Liver (tissue), 9 donors: Measurements from ENCODE around the gene CLCN1. TPM values are rescaled to one million over a fixed set of nuclear protein-coding genes. Genes with fewer than 3 reads are reported as not detected.

Experiments used
- DNase-seq: peaks from one replicate; pipeline ENCODE4 v3.0.0-alpha.2; 2017; ENCODE audit warnings: low spot score
- H3K27ac ChIP-seq, 2 donors: one replicate each; pipeline ENCODE4 v1.7.0; 2013; ENCODE audit warnings: inconsistent platforms in 2 of 2, low read length in 2 of 2, control low read depth in 1 of 2, low read depth in 1 of 2, mild to moderate bottlenecking in 1 of 2
- H3K27me3 ChIP-seq, 4 donors: one replicate each; pipeline versions ENCODE4 v1.6.1 to v1.7.0; 2013; ENCODE audit warnings: low read length in 3 of 4, inconsistent platforms in 1 of 4, mild to moderate bottlenecking in 1 of 4, moderate library complexity in 1 of 4; ENCODE audit not compliant: control insufficient read depth in 4 of 4, insufficient read depth in 4 of 4
- H3K36me3 ChIP-seq, 4 donors: one replicate each; pipeline versions ENCODE4 v1.6.1 to v1.7.0; 2013; ENCODE audit warnings: low read length in 3 of 4, mild to moderate bottlenecking in 3 of 4, low read depth in 1 of 4, moderate library complexity in 1 of 4; ENCODE audit not compliant: control insufficient read depth in 4 of 4, insufficient read depth in 3 of 4
- H3K4me1 ChIP-seq, 4 donors: one replicate each; pipeline versions ENCODE4 v1.6.1 to v1.7.0; 2013; ENCODE audit warnings: low read length in 3 of 4, mild to moderate bottlenecking in 3 of 4, moderate library complexity in 1 of 4; ENCODE audit not compliant: control insufficient read depth in 4 of 4, insufficient read depth in 4 of 4
- H3K4me3 ChIP-seq, 3 donors: one replicate each; pipeline versions ENCODE4 v1.6.1 to v1.7.0; 2013; ENCODE audit warnings: low read length in 3 of 3, control low read depth in 1 of 3, low read depth in 1 of 3, mild to moderate bottlenecking in 1 of 3
- H3K9ac ChIP-seq, 2 donors: one replicate each; pipeline ENCODE4 v1.7.0; 2013; ENCODE audit warnings: low read length in 2 of 2, mild to moderate bottlenecking in 2 of 2, moderate library complexity in 2 of 2, control low read depth in 1 of 2, low read depth in 1 of 2
- H3K9me3 ChIP-seq, 4 donors: one replicate each; pipeline versions ENCODE4 v1.6.1 to v1.7.0; 2013; ENCODE audit warnings: low read length in 3 of 4; ENCODE audit not compliant: control insufficient read depth in 4 of 4
- EGR1 ChIP-seq, 2 donors: IDR thresholded peaks; 2 replicates each; pipeline ENCODE4 v1.6.1; 2016 to 2018; ENCODE audit warnings: antibody characterized with exemption in 2 of 2, low read depth in 2 of 2
- FOXA1 ChIP-seq: IDR thresholded peaks from 2 replicates; pipeline ENCODE4 v1.6.1; 2016; ENCODE audit warnings: antibody characterized with exemption
- FOXA2 ChIP-seq: IDR thresholded peaks from 2 replicates; pipeline ENCODE4 v1.6.1; 2016; ENCODE audit warnings: antibody characterized with exemption
- GABPA ChIP-seq, 2 donors: IDR thresholded peaks in 1 of 2; conservative IDR thresholded peaks in 1 of 2; 2 replicates each; pipeline ENCODE4 v1.6.1; 2016; ENCODE audit warnings: antibody characterized with exemption in 2 of 2, mild to moderate bottlenecking in 1 of 2, moderate library complexity in 1 of 2
- HNF4A ChIP-seq, 2 donors: conservative IDR thresholded peaks; 2 replicates each; pipeline ENCODE4 v1.6.1; 2016; ENCODE audit warnings: antibody characterized with exemption in 2 of 2, mild to moderate bottlenecking in 2 of 2
- MAX ChIP-seq: IDR thresholded peaks from 2 replicates; pipeline ENCODE4 v1.6.1; 2016; ENCODE audit warnings: antibody characterized with exemption
- RAD21 ChIP-seq, 2 donors: IDR thresholded peaks; 2 replicates each; pipeline ENCODE4 v1.6.1; 2016; ENCODE audit warnings: antibody characterized with exemption in 2 of 2, mild to moderate bottlenecking in 2 of 2
- TAF1 ChIP-seq: conservative IDR thresholded peaks from 2 replicates; pipeline ENCODE4 v1.6.1; 2016; ENCODE audit warnings: antibody characterized with exemption, mild to moderate bottlenecking
- WGBS: extraction: QIAGEN DNeasy Blood & Tissue Kit; methylation state at CpG from one replicate; pipeline ENCODE4 v1.1.7; 2013; 5-methylcytosine and 5-hydroxymethylcytosine counted together
- polyA plus RNA-seq, 2 donors: library from polyadenylated mRNA; stranded (reverse) in 1 of 2; unstranded in 1 of 2; fragments of 200-250 nt in 1 of 2; fragments of >200 nt in 1 of 2; fragmentation: Nextera tagmentation in 1 of 2; extraction: Ambion mirVana in 1 of 2; gene quantifications; one replicate each; pipeline versions ENCODE4 v1.2.1 to v1.2.3, GENCODE V29; 2013 to 2015
- total RNA-seq, 2 donors: library from RNA; depleted of rRNA; stranded (reverse); fragments of >200 nt; gene quantifications; one replicate each; pipeline ENCODE4 v1.2.3, GENCODE V29; 2014
- TF ChIP-seq, protein P1 (sequence below): IDR thresholded peaks from 2 replicates; pipeline ENCODE4 v1.6.1; 2016; ENCODE audit warnings: antibody characterized with exemption
- TF ChIP-seq, protein P2 (sequence below): fragments of 150-350 bp; IDR thresholded peaks from 2 replicates; pipeline ENCODE4 v1.5.1; 2017; ENCODE audit warnings: improper control_type of control experiment, low read depth, low read length; ENCODE audit not compliant: missing input control
- donor health status: healthy.
- donor health status: healthy.
- donor health status: healthy.
- donor health status: healthy.
- donor health status: healthy.

The CLCN1 gene
- total and polyA plus RNA-seq, 4 donors, result 0.01 to 0.08 TPM; not detected in 2

- WGBS, result 5% methylated on average over 46 of the region's 46 CpGs
- Histone ChIP-seq H3K9ac (no peak overlapping the region), H3K9me3 (no peaks in the 10 kb centered on the region), H3K36me3 (no peaks in the 10 kb centered on the region), H3K27me3 (peaks cover 0 to 6% (median 2%) of the 10 kb centered on the region in 4 donors), H3K4me1 (peaks cover 3 to 9% (median 7%) of the 10 kb centered on the region in 4 donors), H3K4me3 (peak overlapping the region in 1 of 3 donors; percentile 64), H3K27ac (no peak overlapping the region)
- DNase-seq, result no peak
- TF ChIP-seq RAD21 (IDR thresholded peaks at IDR 0.05), result no peak
- no peak for TF ChIP-seq TAF1
- no peak for TF ChIP-seq HNF4A (conservative IDR thresholded peaks at IDR 0.05)
- TF ChIP-seq EGR1 (IDR thresholded peaks at IDR 0.05; ENCODE audit: low read depth in 2 of 2), result no peak
- no peak for TF ChIP-seq GABPA (IDR thresholded peaks at IDR 0.05 in 1 of 2, conservative IDR thresholded peaks at IDR 0.05 in 1 of 2)
Observed at GRCh38 chr7:143361552-143362130, 45.7 kb downstream of the CLCN1 start.

DNA sequence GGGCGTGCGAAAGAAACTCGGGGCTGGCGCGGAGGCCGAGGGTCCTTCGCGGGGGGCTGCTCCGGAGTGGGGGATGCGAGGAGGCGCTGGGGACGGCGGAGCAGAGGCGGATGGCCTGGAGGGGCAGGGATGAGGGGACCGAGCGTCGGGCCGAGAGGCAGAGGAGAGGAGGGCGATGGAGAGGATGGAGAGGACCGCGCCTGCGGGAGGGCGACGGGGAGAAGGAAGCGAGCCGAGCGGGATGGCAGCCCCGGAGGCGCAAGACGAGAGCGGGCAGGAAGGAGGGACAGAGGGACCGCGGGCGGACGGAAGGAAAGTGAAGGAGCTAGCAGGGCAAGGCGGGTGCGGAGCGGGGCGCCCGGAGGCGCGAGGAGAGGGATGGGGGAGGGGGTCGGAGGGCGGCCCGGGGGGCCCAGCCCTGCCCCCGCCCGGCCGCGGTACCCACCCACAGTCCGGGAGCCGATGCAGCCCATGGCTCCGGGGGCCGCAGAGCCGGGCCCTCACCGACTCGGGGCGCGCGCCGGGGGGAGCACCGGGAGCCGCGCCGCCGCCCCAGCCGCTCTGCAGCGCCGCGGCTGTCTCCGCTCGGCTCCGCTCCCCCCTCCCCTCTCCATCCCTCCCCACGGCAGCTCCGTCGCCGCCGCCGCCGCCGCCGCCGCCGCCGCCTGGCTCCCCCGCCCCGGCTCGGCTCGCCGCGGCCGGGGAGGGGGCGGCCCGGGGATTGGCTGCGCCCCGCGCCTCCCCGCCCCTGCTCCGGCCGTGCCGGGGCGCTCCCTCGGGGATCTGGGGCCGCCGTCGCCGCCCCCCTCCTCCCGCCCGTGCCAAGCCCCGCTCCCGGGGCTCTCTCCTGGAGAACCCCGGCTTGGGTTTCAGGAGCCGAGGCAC is 46.5 kb downstream of the CLCN1 start, which contains the start of gene FAM131B:
Gene FAM131B (minus strand): TSS at position 583 of the 885 bp plus-strand sequence. CDS start 110 bp downstream, at position 473.
- Histone ChIP-seq H3K27ac (no peak within 1 kb of the TSS), H3K4me1 (peaks cover 3 to 9% (median 7%) of the 10 kb centered on the region in 4 donors), H3K9ac (no peak within 1 kb of the TSS), H3K9me3 (no peaks in the 10 kb centered on the region), H3K27me3 (peaks cover 0 to 6% (median 2%) of the 10 kb centered on the region in 4 donors), H3K4me3 (peak within 1 kb of the TSS in 2 of 3 donors; percentile 47 to 64), H3K36me3 (no peaks in the 10 kb centered on the region)
- no peak for DNase-seq
- TF ChIP-seq MAX (no peak), FOXA1 (no peak), HNF4A (conservative IDR thresholded peaks at IDR 0.05) (no peak), FOXA2 (no peak)
- TF ChIP-seq, protein P1, sequence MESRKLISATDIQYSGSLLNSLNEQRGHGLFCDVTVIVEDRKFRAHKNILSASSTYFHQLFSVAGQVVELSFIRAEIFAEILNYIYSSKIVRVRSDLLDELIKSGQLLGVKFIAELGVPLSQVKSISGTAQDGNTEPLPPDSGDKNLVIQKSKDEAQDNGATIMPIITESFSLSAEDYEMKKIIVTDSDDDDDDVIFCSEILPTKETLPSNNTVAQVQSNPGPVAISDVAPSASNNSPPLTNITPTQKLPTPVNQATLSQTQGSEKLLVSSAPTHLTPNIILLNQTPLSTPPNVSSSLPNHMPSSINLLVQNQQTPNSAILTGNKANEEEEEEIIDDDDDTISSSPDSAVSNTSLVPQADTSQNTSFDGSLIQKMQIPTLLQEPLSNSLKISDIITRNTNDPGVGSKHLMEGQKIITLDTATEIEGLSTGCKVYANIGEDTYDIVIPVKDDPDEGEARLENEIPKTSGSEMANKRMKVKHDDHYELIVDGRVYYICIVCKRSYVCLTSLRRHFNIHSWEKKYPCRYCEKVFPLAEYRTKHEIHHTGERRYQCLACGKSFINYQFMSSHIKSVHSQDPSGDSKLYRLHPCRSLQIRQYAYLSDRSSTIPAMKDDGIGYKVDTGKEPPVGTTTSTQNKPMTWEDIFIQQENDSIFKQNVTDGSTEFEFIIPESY, result no peak
- TF ChIP-seq, protein P2, sequence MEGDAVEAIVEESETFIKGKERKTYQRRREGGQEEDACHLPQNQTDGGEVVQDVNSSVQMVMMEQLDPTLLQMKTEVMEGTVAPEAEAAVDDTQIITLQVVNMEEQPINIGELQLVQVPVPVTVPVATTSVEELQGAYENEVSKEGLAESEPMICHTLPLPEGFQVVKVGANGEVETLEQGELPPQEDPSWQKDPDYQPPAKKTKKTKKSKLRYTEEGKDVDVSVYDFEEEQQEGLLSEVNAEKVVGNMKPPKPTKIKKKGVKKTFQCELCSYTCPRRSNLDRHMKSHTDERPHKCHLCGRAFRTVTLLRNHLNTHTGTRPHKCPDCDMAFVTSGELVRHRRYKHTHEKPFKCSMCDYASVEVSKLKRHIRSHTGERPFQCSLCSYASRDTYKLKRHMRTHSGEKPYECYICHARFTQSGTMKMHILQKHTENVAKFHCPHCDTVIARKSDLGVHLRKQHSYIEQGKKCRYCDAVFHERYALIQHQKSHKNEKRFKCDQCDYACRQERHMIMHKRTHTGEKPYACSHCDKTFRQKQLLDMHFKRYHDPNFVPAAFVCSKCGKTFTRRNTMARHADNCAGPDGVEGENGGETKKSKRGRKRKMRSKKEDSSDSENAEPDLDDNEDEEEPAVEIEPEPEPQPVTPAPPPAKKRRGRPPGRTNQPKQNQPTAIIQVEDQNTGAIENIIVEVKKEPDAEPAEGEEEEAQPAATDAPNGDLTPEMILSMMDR, result no peak
- 3% methylated on average over 112 of the region's 112 CpGs for WGBS
